NOMO-1 treated with DMSO at 0.1 percent for 48 hours (cell line): ENCODE data around the gene MORC4.

Experiments used
- DNase-seq: peaks from one replicate; lab custom pipeline; 2025; ENCODE audit not compliant: unreplicated experiment; lab: John Stamatoyannopoulos, UW

MORC4 gene

GRCh38 chrX:106954041-106954440 lies 46.0 kb downstream of the MORC4 start:
- no peak for DNase-seq

- no peak for DNase-seq
Observed at GRCh38 chrX:106952988-106953387, 47.0 kb downstream of the MORC4 start.

GRCh38 chrX:106952538-106952937 lies 47.5 kb downstream of the MORC4 start:
- no peak for DNase-seq

- DNase-seq: no peak
Observed at GRCh38 chrX:106952089-106952488, 47.9 kb downstream of the MORC4 start.

- no peak for DNase-seq
Observed at GRCh38 chrX:106951230-106951629, 48.8 kb downstream of the MORC4 start.

- no peak for DNase-seq
Observed at GRCh38 chrX:106950381-106950780, 49.6 kb downstream of the MORC4 start.

GRCh38 chrX:106949366-106949765 lies 50.6 kb downstream of the MORC4 start:
- DNase-seq: no peak

- DNase-seq: no peak
Observed at GRCh38 chrX:106948641-106949040, 51.4 kb downstream of the MORC4 start.

GRCh38 chrX:106946464-106946863 lies 53.5 kb downstream of the MORC4 start:
- no peak for DNase-seq

- no peak for DNase-seq
Observed at GRCh38 chrX:106940068-106940467, 59.9 kb downstream of the MORC4 start.

GRCh38 chrX:106939566-106939965 lies 60.4 kb downstream of the MORC4 start:
- no peak for DNase-seq

GRCh38 chrX:106936246-106936645 lies 63.8 kb downstream of the MORC4 start:
- no peak for DNase-seq

- DNase-seq: no peak
Observed at GRCh38 chrX:106935175-106935574, 64.8 kb downstream of the MORC4 start.

GRCh38 chrX:106933538-106933961 lies 66.5 kb downstream of the MORC4 start:
- no peak for DNase-seq

- DNase-seq: no peak
Observed at GRCh38 chrX:106932960-106933537, 67.0 kb downstream of the MORC4 start.

GRCh38 chrX:106932492-106932923 lies 67.5 kb downstream of the MORC4 start:
- DNase-seq: no peak

GRCh38 chrX:106931831-106932491 lies 68.1 kb downstream of the MORC4 start:
- no peak for DNase-seq

- no peak for DNase-seq
Observed at GRCh38 chrX:106928227-106928626, 71.8 kb downstream of the MORC4 start.

- DNase-seq: no peak
Observed at GRCh38 chrX:106927700-106928099, 72.3 kb downstream of the MORC4 start.

- DNase-seq: no peak
Observed at GRCh38 chrX:106927023-106927422, 73.0 kb downstream of the MORC4 start.

- DNase-seq: no peak
Observed at GRCh38 chrX:106921637-106922036, 78.4 kb downstream of the MORC4 start.

- DNase-seq: no peak
Observed at GRCh38 chrX:106919932-106920452, 80.0 kb downstream of the MORC4 start, which contains the start of gene CLDN2. CLDN2 (plus strand) TSS chrX:106920402; CDS start chrX:106928229, 7,827 bp downstream.
